Measurements from ENCODE around the gene MAPKAPK2.

DNA sequence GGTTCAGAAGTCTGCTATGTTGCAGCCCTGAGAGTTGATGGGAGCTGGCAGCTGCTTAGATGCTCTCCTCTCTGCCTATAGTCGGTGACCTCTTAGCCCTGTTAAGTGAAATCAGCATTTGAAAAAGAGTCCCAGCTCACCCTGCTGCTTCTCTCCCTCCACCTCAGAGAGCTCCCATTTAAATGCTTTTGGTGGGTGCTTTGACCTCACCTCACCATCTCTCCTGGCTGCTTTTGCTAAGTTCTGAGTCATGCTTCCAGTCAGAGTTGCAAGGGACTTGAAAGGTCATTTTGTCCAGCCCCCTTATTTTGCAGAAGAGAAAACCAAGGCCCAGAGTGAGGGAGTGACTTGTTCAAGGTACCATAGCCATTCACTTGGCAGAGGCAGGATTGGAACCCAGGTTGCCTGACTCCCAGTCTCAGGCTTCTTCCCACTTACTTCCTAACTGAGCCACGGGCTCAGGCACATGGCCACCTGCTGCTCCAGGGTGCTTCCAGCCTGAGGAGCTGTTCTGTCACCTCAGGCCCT, 3.3 kb downstream of the MAPKAPK2 start:
- no peak for TF ChIP-seq ZNF317 (CRISPR knock-in tag; IDR thresholded peaks at IDR 0.05)
- no peak for TF ChIP-seq SP1 (IDR thresholded peaks at IDR 0.05)
- TF ChIP-seq SP1 (CRISPR knock-in tag; IDR thresholded peaks at IDR 0.05) = no peak
- no peak for TF ChIP-seq CEBPB (IDR thresholded peaks at IDR 0.05; ENCODE audit: borderline replicate concordance, low read depth, low read length)
- TF ChIP-seq ZNF260 (CRISPR knock-in tag; IDR thresholded peaks at IDR 0.05; ENCODE audit: borderline replicate concordance, low read depth) = no peak
- no peak for TF ChIP-seq U2AF1 (optimal IDR thresholded peaks at IDR 0.05; ENCODE audit: low read depth, low read length)
- TF ChIP-seq ELF1 (CRISPR knock-in tag; IDR thresholded peaks at IDR 0.05) = no peak
- no peak for TF ChIP-seq SUZ12 (IDR thresholded peaks at IDR 0.05; ENCODE audit: low read depth, low read length)
- TF ChIP-seq, protein P1, sequence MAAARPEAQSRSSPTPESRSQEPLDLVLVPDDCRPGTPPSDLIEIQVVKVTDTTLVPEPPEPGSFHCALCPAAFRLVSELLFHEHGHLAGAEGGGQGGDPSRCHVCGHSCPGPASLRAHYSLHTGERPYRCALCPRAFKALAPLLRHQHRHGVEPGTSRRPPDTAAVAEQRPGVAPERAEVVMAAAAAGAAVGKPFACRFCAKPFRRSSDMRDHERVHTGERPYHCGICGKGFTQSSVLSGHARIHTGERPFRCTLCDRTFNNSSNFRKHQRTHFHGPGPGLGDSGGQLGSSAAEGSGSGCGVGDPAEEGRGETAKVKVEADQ (CRISPR knock-in tag; IDR thresholded peaks at IDR 0.05; ENCODE audit: borderline replicate concordance) = no peak
